Hepatocyte (in vitro differentiated cells): ENCODE measurements around the gene MARCKSL1. TPM values are rescaled to one million over a fixed set of nuclear protein-coding genes. Genes with fewer than 3 reads are reported as not detected.

ENCODE experiments used
- DNase-seq: peaks from one replicate; pipeline ENCODE4 v3.0.0-alpha.2; 2016; ENCODE audit warnings: low spot score
- H2AFZ ChIP-seq: fragments of 200-600 bp; sonication (generic); 2 replicates; pipeline ENCODE4 v1.6.0; 2016; ENCODE audit warnings: antibody characterized with exemption, mild to moderate bottlenecking
- H3K27ac ChIP-seq: fragments of 200-600 bp; sonication (generic); 2 replicates; pipeline ENCODE4 v1.5.1; 2016; ENCODE audit warnings: mild to moderate bottlenecking
- H3K27me3 ChIP-seq: fragments of 200-600 bp; sonication (generic); 2 replicates; pipeline ENCODE4 v1.6.1; 2016
- H3K36me3 ChIP-seq: fragments of 200-600 bp; sonication (generic); replicated peaks from 2 replicates; pipeline ENCODE4 v1.5.1; 2016; ENCODE audit warnings: low read depth; ENCODE audit not compliant: insufficient read depth
- H3K4me1 ChIP-seq: fragments of 200-600 bp; sonication (generic); 2 replicates; pipeline ENCODE4 v1.5.1; 2016; ENCODE audit warnings: mild to moderate bottlenecking, moderate library complexity; ENCODE audit not compliant: insufficient read depth
- H3K4me2 ChIP-seq: fragments of 200-600 bp; sonication (generic); 2 replicates; pipeline ENCODE4 v1.6.0; 2016
- H3K4me3 ChIP-seq: fragments of 200-600 bp; sonication (generic); 2 replicates; pipeline ENCODE4 v1.5.1; 2016; ENCODE audit warnings: mild to moderate bottlenecking
- H3K79me2 ChIP-seq: fragments of 200-600 bp; sonication (generic); 2 replicates; pipeline ENCODE4 v1.6.0; 2017; ENCODE audit warnings: mild to moderate bottlenecking
- H3K9me2 ChIP-seq: fragments of 200-600 bp; sonication (generic); replicated peaks from 2 replicates; pipeline ENCODE4 v1.6.0; 2017; ENCODE audit warnings: mild to moderate bottlenecking; ENCODE audit not compliant: insufficient read depth
- H3K9me3 ChIP-seq: fragments of 200-600 bp; sonication (generic); 2 replicates; pipeline ENCODE4 v1.5.1; 2016; ENCODE audit warnings: low read depth, mild to moderate bottlenecking
- H4K20me1 ChIP-seq: fragments of 200-600 bp; sonication (generic); 2 replicates; pipeline ENCODE4 v1.6.0; 2016; ENCODE audit warnings: mild to moderate bottlenecking; ENCODE audit not compliant: insufficient read depth, poor library complexity, severe bottlenecking
- CTCF ChIP-seq: fragments of 200-600 bp; sonication (generic); IDR thresholded peaks from 2 replicates; pipeline ENCODE4 v1.5.1; 2016; ENCODE audit warnings: antibody characterized with exemption, mild to moderate bottlenecking; ENCODE audit not compliant: poor library complexity
- EZH2 ChIP-seq: fragments of 200-600 bp; sonication (generic); IDR thresholded peaks from 2 replicates; pipeline ENCODE4 v1.6.1; 2016; ENCODE audit warnings: antibody characterized with exemption, mild to moderate bottlenecking, borderline replicate concordance
- EZH2phosphoT487 ChIP-seq: fragments of 200-600 bp; sonication (generic); IDR thresholded peaks from one replicate; pipeline ENCODE4 v1.6.1; 2018; ENCODE audit warnings: antibody characterized with exemption, mild to moderate bottlenecking, low read depth, moderate library complexity; ENCODE audit not compliant: unreplicated experiment, severe bottlenecking
- WGBS: methylation state at CpG from one replicate; pipeline ENCODE4 v1.1.6; 2016; ENCODE audit warnings: low lambda C conversion rate; ENCODE audit errors: missing lambda C conversion rate; 5-methylcytosine and 5-hydroxymethylcytosine counted together
- polyA plus RNA-seq: library from polyadenylated mRNA; unstranded; fragments of >200 nt; fragmentation: Nextera tagmentation; extraction: Ambion mirVana; gene quantifications from 2 replicates; pipeline ENCODE4 v1.2.1, GENCODE V29; 2016
- total RNA-seq: library from RNA; depleted of rRNA; stranded (reverse); fragments of >200 nt; gene quantifications from 2 replicates; pipeline ENCODE4 v1.2.3, GENCODE V29; 2014

MARCKSL1 gene
- total and polyA plus RNA-seq, 2 experiments from 2014 or later: 143 to 358 TPM

- H3K4me2 ChIP-seq: no peak overlapping the region
- H4K20me1 ChIP-seq: no peaks in the 10 kb centered on the region
- H3K9me2 ChIP-seq: no peaks in the 10 kb centered on the region
- H3K9me3 ChIP-seq: no peaks in the 10 kb centered on the region
- H3K79me2 ChIP-seq: no peaks in the 10 kb centered on the region
- no peaks in the 10 kb centered on the region for H3K27me3 ChIP-seq
- 96% methylated on average over 10 of the region's 10 CpGs for WGBS
- H3K4me1 ChIP-seq: peaks cover 8% of the 10 kb centered on the region
- TF ChIP-seq EZH2phosphoT487 (no peak), EZH2 (no peak), CTCF (no peak)
- H3K36me3 ChIP-seq: no peaks in the 10 kb centered on the region
- H3K27ac ChIP-seq: no peak overlapping the region
- H3K4me3 ChIP-seq: no peak overlapping the region
- no peak overlapping the region for H2AFZ ChIP-seq
- no peak for DNase-seq
Measured at GRCh38 chr1:32342704-32343103, 6.7 kb upstream of the MARCKSL1 start.

GRCh38 chr1:32341971-32342370 is 5.9 kb upstream of the MARCKSL1 start:
- peaks cover 8% of the 10 kb centered on the region for H3K4me1 ChIP-seq
- H3K4me2 ChIP-seq: no peak overlapping the region

GRCh38 chr1:32341186-32341757 is 5.2 kb upstream of the MARCKSL1 start:
- Histone ChIP-seq H3K27ac (no peak overlapping the region), H3K9me2 (no peaks in the 10 kb centered on the region), H3K36me3 (no peaks in the 10 kb centered on the region), H3K79me2 (no peaks in the 10 kb centered on the region), H4K20me1 (no peaks in the 10 kb centered on the region), H3K27me3 (no peaks in the 10 kb centered on the region), H3K4me2 (no peak overlapping the region), H3K9me3 (no peaks in the 10 kb centered on the region), H3K4me1 (peaks cover 8% of the 10 kb centered on the region), H3K4me3 (no peak overlapping the region), H2AFZ (no peak overlapping the region)
- TF ChIP-seq CTCF (no peak), EZH2phosphoT487 (no peak), EZH2 (no peak)
- no peak for DNase-seq
- 91% methylated on average over 11 of the region's 11 CpGs for WGBS

More at GRCh38 chr1:32341971-32342370, 5.9 kb upstream of the MARCKSL1 start:
- Histone ChIP-seq H3K9me3 (no peaks in the 10 kb centered on the region), H4K20me1 (no peaks in the 10 kb centered on the region), H3K27me3 (no peaks in the 10 kb centered on the region), H3K9me2 (no peaks in the 10 kb centered on the region), H3K27ac (no peak overlapping the region), H2AFZ (no peak overlapping the region), H3K4me3 (no peak overlapping the region), H3K36me3 (no peaks in the 10 kb centered on the region), H3K79me2 (no peaks in the 10 kb centered on the region)
- TF ChIP-seq CTCF (no peak), EZH2phosphoT487 (no peak), EZH2 (no peak)
- DNase-seq: no peak
- WGBS: 73% methylated on average over 5 of the region's 5 CpGs
